Measurements from ENCODE around the gene SRPK2.

Gene SRPK2

DNA sequence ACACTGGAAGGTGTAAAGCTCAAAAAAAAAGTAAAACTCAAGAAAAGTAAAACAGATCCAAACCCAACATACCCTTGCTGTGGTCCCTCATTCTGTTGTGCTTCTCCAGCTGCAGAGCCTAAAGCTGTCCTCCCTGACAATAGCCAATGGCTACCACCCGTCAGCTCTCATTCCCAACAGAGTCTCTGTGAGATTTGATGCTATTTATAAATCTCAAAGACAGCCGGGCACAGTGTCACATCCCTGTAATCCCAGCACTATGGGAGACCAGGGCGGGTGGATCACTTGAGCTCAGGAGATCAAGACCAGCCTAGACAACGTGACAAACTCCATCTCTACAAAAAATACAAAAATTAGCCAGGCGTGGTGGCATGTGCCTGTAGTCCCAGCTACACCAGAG, 258.7 kb downstream of the SRPK2 start:
- DNase-seq: no peak

DNA sequence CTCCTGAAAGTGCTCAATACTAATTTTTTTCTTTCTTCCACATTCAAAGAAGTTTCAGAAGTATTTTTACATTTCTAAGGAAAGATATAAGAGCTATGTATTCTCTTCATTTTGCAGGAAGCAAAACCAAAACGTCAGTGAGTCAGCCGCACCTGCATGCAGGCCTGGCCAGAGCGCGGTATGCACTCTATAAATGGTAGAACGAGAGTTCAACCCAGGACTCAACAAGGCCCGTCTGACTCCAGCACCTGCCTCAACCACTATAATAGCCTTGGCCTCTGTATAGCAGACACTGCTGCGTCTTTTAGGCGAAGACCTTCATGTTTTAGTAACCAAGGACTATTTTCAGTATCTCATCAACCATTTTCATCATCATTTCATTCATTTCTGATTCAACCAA, 261.5 kb downstream of the SRPK2 start:
- no peak for DNase-seq

DNA sequence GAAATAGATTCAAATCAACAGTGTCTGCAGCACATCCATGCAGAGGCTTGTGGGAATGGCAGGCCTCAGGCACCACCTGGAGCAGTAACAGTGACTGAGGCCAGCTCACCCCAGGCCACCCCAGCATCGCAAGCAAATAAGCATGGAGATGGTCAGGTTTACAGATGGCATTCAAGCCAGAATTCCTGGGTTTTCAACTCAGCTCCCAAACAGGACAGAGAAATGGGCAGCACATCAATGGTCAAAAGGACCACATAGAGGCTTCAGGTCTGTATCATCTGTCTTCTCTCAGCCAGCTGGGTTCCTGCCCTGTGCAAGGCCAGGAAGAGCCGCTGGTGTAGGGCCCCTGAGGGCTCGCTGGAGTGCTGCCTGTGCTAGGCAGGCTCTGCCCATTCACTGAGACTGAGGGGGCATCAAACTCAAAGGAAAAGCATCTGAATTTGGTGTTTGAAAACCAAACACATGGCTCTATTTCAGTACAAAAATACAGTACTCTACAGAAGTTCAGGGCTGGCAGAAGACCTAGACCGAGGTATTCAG, 262.2 kb downstream of the SRPK2 start:
- no peak for DNase-seq

DNA sequence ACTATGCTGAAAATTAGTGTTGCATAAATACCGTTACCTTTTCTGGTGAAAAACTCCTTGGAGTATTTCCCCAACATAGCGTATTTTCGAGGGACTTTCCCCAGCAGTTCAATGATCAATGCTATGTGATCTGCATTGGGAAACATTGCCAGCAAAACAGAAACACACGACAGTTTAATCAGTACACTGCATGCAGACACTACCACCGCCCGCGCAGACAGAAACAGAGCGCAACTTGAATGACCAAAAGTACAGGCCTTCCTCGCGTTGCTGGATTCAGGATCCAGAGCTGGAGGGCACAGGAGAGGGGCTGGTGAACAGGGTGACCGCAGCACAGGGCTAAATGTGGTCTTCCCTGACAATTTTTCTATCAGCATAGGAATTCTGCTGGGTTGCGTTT, 263.0 kb downstream of the SRPK2 start:
- DNase-seq: no peak

DNA sequence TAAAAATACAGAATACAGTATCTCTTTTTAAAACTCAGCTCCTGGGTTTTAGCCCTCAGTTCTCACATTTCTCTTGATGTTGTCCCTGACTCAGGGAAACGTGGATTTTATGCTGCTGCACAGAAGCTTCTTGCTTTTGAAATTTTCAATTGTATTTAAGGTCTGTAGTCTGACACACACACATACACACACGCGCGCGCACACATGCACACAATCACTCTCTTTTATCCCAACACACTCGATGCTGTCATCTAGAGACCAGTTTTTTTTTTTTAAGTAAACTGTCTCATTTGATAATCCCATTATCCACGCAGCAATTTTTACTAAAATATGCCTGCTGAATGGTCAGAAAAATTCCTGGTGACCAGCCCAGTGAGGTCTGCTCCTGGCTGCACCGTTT, 266.1 kb downstream of the SRPK2 start:
- no peak for DNase-seq

DNA sequence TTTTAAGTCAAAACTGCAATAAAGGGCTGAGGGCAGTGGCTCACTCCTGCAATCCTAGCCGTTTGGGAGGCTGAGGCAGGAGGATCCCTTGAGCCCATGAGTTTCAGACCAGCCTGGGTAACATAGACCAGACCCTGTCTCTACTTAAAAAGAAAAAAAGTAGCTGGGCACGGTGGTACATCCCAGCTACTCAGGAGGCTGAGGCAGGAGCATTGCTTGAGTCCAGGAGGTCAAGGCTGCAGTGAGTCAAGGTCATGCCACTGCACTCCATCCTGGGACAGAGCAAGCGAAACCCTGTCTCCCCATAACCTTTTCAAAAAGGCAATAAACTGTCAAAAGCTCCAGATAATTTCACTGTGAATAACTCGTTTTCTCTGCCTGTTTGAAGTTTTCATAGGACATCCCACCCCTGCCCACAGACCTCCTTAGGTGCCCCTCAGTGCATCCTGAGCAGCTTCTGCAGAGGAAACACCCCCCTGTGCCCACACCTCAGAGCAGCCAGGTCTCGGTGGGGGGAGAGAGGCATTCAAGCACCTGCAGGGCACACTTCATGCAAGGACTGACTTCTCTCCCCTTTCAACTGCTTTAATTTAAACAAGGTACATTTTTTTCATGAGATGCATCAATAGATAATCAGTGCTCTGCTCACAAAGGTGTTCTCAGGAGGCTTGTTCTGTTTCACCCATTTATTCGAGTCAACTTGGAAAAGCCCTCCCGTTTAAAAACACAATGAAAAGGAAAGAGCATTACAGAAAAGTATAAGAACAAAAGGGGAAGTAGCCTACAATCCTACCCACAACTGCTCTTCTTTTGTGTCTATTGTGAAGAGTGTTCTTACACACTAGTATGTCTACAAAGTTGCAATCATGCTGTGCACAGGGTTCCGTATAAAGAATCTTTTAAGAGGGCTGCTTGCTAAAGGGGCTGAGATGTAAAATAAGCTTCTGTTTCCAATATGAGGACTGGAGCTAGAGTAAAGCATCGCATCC, 269.8 kb downstream of the SRPK2 start:
- no peak for DNase-seq

DNA sequence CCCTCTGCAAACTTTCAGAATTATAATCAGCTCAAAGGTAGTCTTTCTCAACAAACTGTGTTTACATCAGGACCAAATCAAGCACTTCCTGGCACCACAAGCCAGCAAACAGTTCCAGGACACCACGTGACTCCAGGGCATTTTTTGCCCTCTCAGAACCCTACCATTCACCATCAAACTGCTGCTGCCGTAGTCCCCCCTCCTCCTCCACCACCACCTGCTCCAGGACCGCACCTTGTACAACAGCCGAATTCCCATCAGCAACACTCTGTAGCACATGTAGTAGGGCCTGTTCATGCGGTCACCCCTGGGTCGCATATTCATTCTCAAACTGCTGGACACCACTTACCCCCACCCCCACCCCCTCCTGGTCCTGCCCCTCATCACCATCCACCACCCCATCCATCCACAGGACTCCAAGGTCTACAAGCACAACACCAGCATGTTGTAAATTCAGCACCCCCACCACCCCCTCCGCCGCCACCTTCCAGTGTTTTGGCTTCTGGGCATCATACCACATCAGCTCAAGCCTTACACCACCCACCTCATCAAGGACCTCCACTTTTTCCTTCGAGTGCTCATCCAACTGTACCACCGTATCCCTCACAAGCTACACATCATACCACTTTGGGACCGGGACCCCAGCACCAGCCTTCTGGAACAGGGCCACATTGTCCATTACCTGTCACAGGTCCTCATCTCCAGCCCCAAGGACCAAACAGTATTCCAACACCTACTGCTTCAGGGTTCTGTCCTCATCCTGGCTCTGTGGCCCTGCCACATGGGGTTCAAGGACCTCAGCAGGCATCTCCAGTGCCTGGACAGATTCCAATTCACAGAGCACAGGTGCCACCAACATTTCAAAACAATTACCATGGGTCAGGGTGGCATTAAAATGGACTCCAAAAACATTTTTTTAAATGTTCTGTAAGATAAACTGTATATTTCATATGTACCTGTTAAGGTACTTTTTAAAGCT, 276.0 kb downstream of the SRPK2 start:
- DNase-seq: no peak

DNA sequence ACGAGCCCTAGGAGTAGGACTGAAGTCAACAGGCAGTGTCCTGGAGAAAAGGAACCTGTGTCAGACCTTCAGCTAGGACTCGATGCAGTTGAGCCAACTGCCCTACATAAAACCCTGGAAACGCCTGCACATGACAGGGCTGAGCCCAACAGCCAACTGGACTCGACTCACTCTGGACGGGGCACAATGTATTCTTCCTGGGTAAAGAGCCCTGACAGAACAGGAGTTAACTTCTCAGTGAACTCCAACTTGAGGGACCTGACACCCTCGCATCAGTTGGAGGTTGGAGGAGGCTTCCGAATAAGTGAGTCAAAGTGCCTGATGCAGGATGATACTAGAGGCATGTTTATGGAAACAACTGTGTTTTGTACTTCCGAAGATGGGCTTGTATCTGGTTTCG, 281.3 kb downstream of the SRPK2 start:
- no peak for DNase-seq

DNA sequence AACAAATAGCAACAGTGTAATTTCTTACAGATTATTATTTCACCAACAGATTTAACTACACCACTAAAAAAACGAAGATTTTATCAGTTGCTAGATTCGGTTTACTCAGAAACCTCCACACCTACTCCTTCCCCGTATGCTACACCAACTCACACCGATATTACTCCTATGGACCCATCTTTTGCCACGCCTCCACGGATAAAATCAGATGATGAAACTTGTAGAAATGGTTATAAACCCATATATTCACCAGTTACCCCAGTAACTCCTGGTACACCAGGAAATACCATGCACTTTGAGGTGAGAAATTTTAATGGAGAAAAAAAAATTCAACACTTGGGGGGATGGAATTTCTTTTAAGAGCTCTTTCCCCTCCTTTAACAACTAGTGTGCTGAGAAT, 282.2 kb downstream of the SRPK2 start:
- no peak for DNase-seq

DNA sequence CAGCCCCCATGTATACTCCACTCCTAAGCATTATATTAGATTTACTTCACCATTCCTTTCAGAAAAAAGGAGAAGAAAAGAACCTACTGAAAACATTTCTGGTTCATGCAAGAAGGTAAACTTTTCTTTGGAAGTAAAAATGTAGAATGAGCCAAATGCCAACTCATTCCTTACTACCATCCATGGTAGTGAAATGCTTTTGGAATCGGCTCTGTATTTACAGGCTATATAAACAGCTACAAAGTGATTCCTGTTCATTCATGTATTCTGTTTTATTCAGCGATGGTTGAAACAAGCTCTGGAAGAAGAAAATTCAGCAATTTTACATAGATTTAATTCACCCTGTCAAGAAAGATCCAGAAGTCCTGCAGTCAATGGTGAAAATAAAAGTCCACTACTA, 283.1 kb downstream of the SRPK2 start:
- no peak for DNase-seq

DNA sequence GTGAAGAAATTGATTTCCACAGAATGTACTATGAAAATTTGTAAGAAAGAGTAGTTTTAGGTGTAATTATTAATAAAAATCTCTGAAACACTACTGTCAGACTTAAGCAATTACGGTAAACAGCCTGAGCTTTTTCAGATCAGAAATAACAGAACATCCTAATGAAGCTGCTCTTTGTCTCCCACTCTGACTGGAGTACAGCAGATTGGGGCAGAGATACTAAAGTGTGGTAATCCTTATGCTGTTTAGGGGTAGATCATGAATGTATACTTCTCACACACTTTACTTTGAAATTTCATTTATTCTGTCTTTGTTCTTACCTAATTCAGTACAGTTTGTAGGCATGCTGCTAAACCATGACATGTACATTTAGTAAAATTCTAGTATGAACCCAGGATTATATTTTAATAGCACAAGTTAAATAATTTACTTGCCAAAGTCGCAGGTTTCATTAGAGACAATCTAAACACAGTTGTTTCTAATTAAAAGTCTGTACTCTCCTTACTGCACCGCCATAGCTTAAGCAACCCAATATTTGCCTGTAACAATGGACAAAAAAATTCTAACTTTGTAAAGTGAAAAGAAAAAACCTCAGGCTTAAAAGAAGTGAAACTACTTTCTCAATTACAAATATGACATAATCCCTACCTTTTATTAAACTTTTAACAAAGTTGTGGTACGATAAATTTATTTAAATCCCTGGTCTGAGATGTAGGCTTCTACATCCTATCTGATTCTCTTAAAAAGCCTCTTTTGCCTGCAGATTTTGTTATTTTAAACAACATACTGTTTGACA, 286.0 kb downstream of the SRPK2 start:
- DNase-seq: no peak

DNA sequence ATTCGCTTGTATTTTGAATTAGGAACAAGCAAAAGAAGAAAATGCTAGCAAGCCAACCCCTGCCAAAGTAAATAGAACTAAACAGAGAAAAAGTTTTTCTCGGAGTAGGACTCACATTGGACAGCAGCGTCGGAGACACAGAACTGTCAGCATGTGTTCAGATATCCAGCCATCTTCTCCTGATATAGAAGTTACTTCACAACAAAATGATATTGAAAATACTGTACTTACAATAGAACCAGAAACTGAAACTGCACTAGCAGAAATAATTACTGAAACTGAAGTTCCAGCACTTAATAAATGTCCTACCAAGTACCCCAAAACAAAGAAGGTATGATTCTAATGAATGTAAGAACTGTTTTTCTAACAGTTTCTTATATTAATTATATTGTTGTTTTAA, 286.9 kb downstream of the SRPK2 start:
- no peak for DNase-seq

DNA sequence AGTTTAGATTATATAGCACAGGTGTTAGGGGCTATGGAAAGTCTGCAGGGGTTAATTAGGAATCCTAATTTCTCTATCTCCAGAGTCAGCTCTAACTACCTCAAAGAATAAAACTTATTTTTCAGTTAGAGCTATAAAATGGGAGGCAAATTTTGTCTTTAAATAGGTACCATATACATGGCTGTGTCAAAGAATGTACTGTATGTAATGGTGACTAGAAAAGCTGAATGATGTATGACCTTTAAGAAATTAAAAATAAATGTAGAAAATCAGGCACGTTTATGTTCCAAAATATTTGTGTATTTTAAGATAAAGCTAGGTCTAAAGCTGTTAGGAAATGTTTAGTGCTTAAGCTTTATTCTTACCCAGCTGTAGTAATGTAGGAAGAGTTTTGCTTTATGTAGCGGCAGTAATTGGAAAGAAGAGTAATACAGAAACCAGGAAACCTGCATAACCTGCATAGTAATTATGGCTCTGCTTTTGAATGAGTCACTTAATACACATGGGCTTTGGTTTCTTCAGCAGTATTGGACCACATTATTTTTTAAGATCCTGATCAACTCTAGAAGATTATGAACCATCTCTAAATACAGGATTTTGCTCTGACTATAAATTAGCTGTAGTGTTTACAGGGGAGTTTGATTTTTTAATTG, 289.7 kb downstream of the SRPK2 start:
- no peak for DNase-seq

DNA sequence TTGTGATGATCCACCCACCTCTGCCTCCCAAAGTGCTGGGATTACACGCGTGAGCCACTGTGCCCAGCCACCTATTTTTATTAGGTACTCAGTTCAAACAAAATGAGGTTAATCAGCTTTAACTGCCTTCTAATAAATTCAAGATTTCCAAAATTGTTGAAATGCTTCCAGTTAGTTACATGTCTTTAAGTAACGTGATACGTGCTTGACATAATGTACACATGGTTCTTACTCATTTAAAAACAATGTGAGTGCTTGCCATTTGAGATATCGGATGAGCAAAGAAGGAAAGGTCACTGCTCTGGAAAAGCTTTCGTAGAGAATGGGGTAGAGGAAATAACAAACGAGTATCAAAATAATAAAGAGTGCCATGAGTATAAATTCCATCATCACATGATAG, 291.1 kb downstream of the SRPK2 start:
- DNase-seq: no peak

DNA sequence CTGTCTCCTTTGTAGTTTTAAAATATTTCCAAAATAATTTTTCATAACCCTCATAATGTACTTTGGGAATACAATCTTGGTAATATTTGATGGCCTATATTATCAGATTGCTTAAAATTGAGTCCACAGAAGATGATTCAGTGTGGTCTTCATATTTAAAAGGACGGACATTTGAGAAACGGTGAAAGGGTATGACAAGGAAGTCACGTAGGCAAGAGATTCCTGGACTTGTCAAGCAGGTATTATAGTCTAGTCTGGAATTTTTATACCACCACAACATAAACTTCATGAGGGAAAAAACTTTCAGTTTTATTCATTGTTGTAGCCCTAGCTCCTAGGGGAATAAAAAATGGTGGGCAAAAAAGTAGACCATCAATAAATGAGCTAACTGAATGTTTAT, 292.4 kb downstream of the SRPK2 start:
- DNase-seq: no peak

DNA sequence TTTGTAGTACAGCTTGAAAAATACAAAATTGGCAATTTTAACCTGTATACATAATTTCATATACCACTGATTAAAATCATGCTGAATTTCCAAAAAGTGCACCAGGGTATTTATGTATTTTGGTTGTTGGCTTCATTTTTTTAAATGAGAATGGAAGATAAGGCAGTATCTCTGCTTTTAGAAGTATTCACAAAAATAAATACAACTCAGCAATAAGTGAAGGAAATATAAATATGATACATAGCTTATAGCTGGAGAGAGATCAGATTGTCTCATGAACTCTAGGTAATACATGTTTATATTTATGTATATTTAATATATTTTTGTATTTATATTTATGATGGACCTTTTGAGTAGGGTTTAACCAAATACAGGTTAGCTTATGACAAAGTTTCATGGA, 293.8 kb downstream of the SRPK2 start:
- DNase-seq: no peak

DNA sequence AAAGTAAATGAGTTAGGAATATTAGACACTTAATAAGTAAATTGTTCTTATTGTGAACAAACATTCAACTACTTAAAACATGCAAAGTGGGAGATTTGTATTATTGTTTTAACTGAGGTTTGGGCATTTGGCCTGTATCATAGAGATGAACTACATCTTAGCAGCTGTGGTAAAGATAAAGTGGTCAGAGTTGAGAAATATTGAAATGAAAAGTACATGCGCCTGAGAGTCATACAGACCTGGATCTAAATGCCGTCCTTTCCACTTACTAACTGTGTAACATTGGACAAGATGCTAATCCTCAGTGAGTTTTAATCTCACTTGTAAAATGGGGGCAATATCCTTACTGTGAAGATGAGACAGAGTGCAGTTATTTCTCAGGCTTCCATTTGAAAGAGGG, 300.3 kb downstream of the SRPK2 start:
- DNase-seq: no peak

DNA sequence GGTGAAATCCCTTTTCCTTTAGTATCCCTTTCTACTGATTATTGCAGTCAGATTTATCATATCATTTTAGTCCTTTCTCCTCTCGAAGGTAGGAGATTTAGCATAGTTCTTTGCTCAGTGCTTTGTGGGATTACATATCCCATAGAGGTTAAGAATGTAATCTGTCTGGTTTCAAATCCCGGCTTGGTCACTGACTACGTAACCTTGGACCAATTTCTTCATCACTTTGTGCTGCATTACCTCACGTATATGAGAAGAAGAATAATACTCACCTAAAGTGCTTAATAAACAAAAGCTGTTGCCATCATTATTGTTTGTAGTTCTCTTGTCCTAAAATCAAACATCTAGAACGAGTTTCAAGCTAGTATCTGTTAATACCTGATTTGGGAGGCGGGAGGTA, 300.7 kb downstream of the SRPK2 start:
- DNase-seq: no peak

DNA sequence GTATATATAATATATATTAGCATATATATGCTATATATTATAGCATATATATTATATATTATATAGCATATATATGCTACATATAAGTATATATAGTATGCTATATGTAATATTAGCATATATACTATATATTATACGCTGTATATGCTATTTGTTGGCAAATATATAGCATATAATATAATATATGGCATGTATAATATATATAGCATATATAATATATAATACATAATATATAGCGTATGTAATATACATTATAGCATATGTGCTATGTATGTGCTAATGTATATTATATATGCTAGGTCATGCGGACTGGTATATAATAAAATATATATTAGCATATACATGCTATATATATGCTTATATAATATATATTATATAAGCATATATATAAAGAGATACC, 301.9 kb downstream of the SRPK2 start:
- no peak for DNase-seq

DNA sequence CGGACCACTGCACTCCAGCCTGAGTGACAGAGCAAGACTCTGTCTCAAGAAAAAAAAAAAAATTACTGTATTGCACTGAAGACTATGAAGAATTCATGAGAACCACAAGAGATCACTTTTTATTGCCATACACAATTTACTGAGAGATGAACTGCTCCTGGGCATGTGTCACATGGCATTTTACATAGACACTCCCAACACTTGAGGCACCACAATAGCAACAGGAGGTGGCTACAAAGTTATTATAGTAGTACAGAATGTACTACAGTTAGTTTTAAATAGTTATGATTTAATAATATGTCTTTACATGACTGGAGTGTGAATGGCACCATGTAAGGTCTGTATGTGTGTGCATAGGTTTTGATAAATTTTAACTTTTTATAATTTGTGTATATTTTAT, 304.1 kb downstream of the SRPK2 start:
- no peak for DNase-seq

DNA sequence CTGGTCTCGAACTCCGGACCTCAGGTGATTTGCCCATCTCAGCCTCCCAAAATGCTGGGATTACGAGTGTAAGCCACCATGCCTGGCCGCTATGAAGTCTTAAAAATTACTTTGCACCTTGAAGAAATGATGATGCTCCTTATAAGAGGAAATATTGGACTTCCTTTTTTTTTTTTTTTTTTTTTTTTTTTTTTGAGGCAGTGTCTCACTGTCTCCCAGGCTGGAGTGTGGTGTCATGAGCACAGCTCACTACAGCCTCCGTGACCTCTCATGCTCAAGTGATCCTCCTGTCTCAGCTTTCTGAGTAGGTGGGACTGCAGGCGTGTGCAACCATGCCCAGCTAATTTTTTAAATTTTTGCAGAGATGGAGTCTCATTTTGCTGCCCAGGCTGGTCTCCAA, 309.4 kb downstream of the SRPK2 start:
- DNase-seq: no peak

DNA sequence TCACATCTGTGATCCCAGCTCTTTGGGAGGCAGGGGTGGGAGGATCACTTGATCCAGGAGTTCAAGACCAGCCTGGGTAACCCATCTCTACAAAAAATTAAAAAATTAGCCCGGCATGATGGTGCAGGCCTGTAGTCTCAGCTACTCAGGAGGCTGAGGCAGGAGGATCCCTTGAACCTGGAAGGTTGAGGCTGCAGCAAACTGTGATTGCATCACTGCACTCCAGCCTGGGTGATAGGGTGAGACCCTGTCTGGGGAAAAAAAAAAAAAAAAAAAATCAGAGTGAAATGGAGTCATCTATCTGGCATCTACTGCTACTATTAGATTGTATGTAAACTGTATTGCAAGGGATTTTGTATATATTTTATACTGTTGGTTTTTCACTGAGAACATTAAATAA, 315.6 kb downstream of the SRPK2 start:
- no peak for DNase-seq

Data from NCI-H446 treated with DMSO at 0.1 percent for 48 hours (cell line).